ENCODE results near the gene CUBN. TPM values are rescaled to one million over a fixed set of nuclear protein-coding genes. Genes with fewer than 3 reads are reported as not detected.
A peak's percentile ranks its signal among the peaks of the same experiment; 100 is the strongest.

CUBN gene
- total and polyA plus RNA-seq, 9 of the 15 experiments (the other 6 are each of a cell fraction or from before 2014, with no cell fraction given), result 0.04 to 0.33 (median 0.09) TPM

GRCh38 chr10:17100586-17100985, 29.0 kb downstream of the CUBN start (continued):
- TF ChIP-seq SMARCC2 (IDR thresholded peaks at IDR 0.05; ENCODE audit: low read depth) (no peak), RFX1 (IDR thresholded peaks at IDR 0.05) (no peak), IRF2 (CRISPR knock-in tag; IDR thresholded peaks at IDR 0.05) (no peak), ATF3 (IDR thresholded peaks at IDR 0.05) (0 out of 2 replicates have a peak, but pooled peaks have one; percentile 17), ATF3 (CRISPR knock-in tag; conservative IDR thresholded peaks at IDR 0.05) (no peak), ZNF77 (CRISPR knock-in tag; IDR thresholded peaks at IDR 0.05) (no peak), GATAD2B (IDR thresholded peaks at IDR 0.05; ENCODE audit: borderline replicate concordance) (no peak)

- TF ChIP-seq ZBTB11 (CRISPR knock-in tag; IDR thresholded peaks at IDR 0.05) (no peak), YY1 (IDR thresholded peaks at IDR 0.05; ENCODE audit: borderline replicate concordance in 1 of 3, control insufficient read depth in 1 of 3, extremely low read depth in 1 of 3, insufficient read depth in 3 of 3, insufficient read length in 1 of 3, insufficient replicate concordance in 2 of 3, low read depth in 1 of 3, low read length in 2 of 3) (peak in 1 of 3 experiments; percentile 22), EHMT2 (IDR thresholded peaks at IDR 0.05) (0 out of 2 replicates have a peak, but pooled peaks have one; percentile 52), MYBL2 (IDR thresholded peaks at IDR 0.05; ENCODE audit: low read depth) (0 out of 2 replicates have a peak, but pooled peaks have one; percentile 20), MYBL2 (CRISPR knock-in tag; IDR thresholded peaks at IDR 0.05; ENCODE audit: borderline replicate concordance) (no peak)
- Histone ChIP-seq H3K9me3 (replicated peaks; ENCODE audit: control insufficient read depth, insufficient read depth, low read depth, low read length) (no peaks in the 10 kb centered on the region), H3K36me3 (ENCODE audit: control insufficient read depth, insufficient read depth, low read length) (no peaks in the 10 kb centered on the region), H3K27ac (ENCODE audit: extremely low read depth, low read depth, low read length) (no peak overlapping the region), H3K4me2 (ENCODE audit: insufficient read depth, low read length) (no peak overlapping the region), H3K4me1 (replicated peaks in 1 of 2; ENCODE audit: control insufficient read depth in 2 of 2, insufficient read depth in 2 of 2, low read length in 2 of 2) (no peaks in the 10 kb centered on the region; a peak in 1 of 5 replicates), H3K9me1 (ENCODE audit: control insufficient read depth, insufficient read depth, low read length) (no peaks in the 10 kb centered on the region), H3K9ac (ENCODE audit: insufficient read depth in 1 of 2, low read depth in 2 of 2, low read length in 2 of 2) (no peak overlapping the region), H3K4me3 (no peak overlapping the region), H3K79me2 (ENCODE audit: control insufficient read depth, insufficient read depth, low read length) (no peaks in the 10 kb centered on the region), H3K27me3 (ENCODE audit: control insufficient read depth in 2 of 2, insufficient read depth in 2 of 2, low read length in 2 of 2) (no peaks in the 10 kb centered on the region), H2AFZ (ENCODE audit: low read depth, low read length) (peak overlapping the region; percentile 32; the same call in 1 of the 2 replicates), H4K20me1 (replicated peaks; ENCODE audit: control insufficient read depth, insufficient read depth, low read length) (no peaks in the 10 kb centered on the region)
- ATAC-seq (peak; percentile 52; the same call in 2 of the 3 replicates), FAIRE-seq (no peak), DNase-seq (ENCODE audit: extremely low read depth in 1 of 4, low spot score in 3 of 4) (no peak)
- intact Hi-C loops (cut with micrococcal nuclease) (no loop called here), in situ Hi-C loops (cut with MboI) (no loop called here)
- POLR2A ChIA-PET, result interaction anchor here (0.9 kb wide), 1 partner anchor 954 kb away, joined by 3 read pairs; no protein-coding TSS in a partner anchor
- no TSS peak for BruUV-seq (replicated peaks)
- CTCF ChIA-PET (ENCODE audit: low intra/inter-chr PET ratio), result no interaction called here
- WGBS (ENCODE audit: insufficient coverage, low coverage, missing lambda C conversion rate), result 68% methylated on average over 3 of the region's 3 CpGs
These were observed 31.6 kb downstream of the CUBN start for GRCh38 chr10:17098012-17098411.

Measured in K562 (cell line).